ENCODE measurements around the gene TAT. TPM values are rescaled to one million over a fixed set of nuclear protein-coding genes. Genes with fewer than 3 reads are reported as not detected.

The TAT gene
- total RNA-seq, 1 experiment from 2014 or later = 0.13 TPM

GRCh38 chr16:71594000-71594646, 17.2 kb upstream of the TAT start:
- no peak for DNase-seq
- H3K36me3 ChIP-seq (ENCODE audit: low read depth) = no peaks in the 10 kb centered on the region
- ChIA-PET POLR2A (ENCODE audit: unreplicated experiment) (no interaction called here), CTCF (no interaction called here)
- intact Hi-C loops (cut with micrococcal nuclease; ENCODE audit: unreplicated experiment) = no loop called here
- H3K27ac ChIP-seq = no peak overlapping the region
- H3K4me2 ChIP-seq = no peak overlapping the region
- no peaks in the 10 kb centered on the region for H4K20me1 ChIP-seq (ENCODE audit: insufficient read depth)
- no peaks in the 10 kb centered on the region for H3F3A ChIP-seq (ENCODE audit: insufficient read depth, low read depth)
- no peak overlapping the region for H2AFZ ChIP-seq
- H3K9me3 ChIP-seq (ENCODE audit: insufficient read depth, low read depth) = no peaks in the 10 kb centered on the region
- no peak overlapping the region for H3K4me3 ChIP-seq
- H3K79me2 ChIP-seq (ENCODE audit: low read depth) = no peaks in the 10 kb centered on the region
- TF ChIP-seq, protein P1, sequence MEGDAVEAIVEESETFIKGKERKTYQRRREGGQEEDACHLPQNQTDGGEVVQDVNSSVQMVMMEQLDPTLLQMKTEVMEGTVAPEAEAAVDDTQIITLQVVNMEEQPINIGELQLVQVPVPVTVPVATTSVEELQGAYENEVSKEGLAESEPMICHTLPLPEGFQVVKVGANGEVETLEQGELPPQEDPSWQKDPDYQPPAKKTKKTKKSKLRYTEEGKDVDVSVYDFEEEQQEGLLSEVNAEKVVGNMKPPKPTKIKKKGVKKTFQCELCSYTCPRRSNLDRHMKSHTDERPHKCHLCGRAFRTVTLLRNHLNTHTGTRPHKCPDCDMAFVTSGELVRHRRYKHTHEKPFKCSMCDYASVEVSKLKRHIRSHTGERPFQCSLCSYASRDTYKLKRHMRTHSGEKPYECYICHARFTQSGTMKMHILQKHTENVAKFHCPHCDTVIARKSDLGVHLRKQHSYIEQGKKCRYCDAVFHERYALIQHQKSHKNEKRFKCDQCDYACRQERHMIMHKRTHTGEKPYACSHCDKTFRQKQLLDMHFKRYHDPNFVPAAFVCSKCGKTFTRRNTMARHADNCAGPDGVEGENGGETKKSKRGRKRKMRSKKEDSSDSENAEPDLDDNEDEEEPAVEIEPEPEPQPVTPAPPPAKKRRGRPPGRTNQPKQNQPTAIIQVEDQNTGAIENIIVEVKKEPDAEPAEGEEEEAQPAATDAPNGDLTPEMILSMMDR (conservative IDR thresholded peaks at IDR 0.05) = no peak
- TF ChIP-seq EZH2 (IDR thresholded peaks at IDR 0.05; ENCODE audit: low read depth) = no peak
- H3K27me3 ChIP-seq (ENCODE audit: insufficient read depth, low read depth) = peaks cover 15% of the 10 kb centered on the region; the same call in 1 of the 2 replicates
- H3K4me1 ChIP-seq (replicated peaks; ENCODE audit: insufficient read depth) = peaks cover 9% of the 10 kb centered on the region; the same call in 1 of the 2 replicates
- H3K9me2 ChIP-seq (ENCODE audit: insufficient read depth) = no peaks in the 10 kb centered on the region
- BruUV-seq (replicated peaks) = no TSS peak

DNA sequence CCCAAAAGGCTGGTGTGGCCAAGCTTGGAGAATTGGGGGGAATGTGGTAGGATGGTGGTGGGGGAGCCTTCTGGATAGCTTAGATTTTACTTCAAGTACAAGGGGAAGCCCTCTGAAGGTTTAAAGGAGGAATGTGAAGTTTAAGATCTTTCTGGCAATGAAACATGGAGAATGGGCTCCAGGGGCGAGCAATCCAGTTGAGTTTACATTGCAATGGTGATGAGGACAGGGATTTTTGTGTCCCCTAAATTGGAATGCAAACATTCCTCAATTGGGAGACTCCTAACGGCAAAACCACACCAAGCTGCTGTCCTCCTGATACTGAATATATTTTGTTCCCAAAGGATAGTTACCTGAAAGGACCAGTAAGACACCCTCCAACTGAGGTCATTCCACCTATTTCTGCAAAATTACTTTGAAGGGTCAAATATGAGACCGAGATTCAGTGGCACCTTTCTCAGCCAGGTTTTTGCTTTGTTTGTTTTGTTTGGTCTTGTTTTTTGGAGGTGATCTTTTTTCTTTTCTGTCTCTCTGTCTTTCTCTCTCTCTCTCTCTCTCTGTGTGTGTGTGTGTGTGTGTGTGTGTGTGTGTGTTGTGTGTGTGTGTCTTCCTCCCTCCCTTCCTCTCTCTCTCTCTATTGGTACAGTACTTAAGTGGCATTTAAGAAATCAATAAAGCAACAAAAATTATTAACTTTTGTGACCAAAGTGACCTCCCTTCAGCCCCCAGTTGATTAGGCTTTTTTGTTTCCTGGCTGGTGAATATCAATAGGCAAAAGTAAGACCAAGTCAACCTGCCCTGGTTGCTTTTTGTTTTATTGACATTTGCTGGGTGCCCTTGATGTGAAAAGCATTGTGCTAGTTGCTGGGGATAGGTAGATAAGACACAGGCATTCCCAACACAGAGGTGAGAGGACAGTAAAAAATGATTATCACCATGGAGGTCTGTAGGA, 16.4 kb upstream of the TAT start:
- Histone ChIP-seq H4K20me1 (ENCODE audit: insufficient read depth) (no peaks in the 10 kb centered on the region), H2AFZ (no peak overlapping the region), H3K27ac (no peak overlapping the region), H3K79me2 (ENCODE audit: low read depth) (no peaks in the 10 kb centered on the region), H3K4me3 (no peak overlapping the region), H3K4me2 (no peak overlapping the region), H3K4me1 (replicated peaks; ENCODE audit: insufficient read depth) (peaks cover 6% of the 10 kb centered on the region; the same call in 1 of the 2 replicates), H3K36me3 (ENCODE audit: low read depth) (no peaks in the 10 kb centered on the region), H3K9me2 (ENCODE audit: insufficient read depth) (no peaks in the 10 kb centered on the region), H3K9me3 (ENCODE audit: insufficient read depth, low read depth) (no peaks in the 10 kb centered on the region), H3F3A (ENCODE audit: insufficient read depth, low read depth) (no peaks in the 10 kb centered on the region), H3K27me3 (ENCODE audit: insufficient read depth, low read depth) (peaks cover 15% of the 10 kb centered on the region; the same call in 1 of the 2 replicates)
- no peak for DNase-seq
- BruUV-seq (replicated peaks) = no TSS peak
- TF ChIP-seq, protein P1 (conservative IDR thresholded peaks at IDR 0.05) = no peak
- no peak for TF ChIP-seq EZH2 (IDR thresholded peaks at IDR 0.05; ENCODE audit: low read depth)
- ChIA-PET POLR2A (ENCODE audit: unreplicated experiment) (interaction anchor here (0.5 to 0.6 kb wide), 2 partner anchors 29 to 280 kb away, joined by 3 to 8 read pairs; no protein-coding TSS in a partner anchor), CTCF (no interaction called here)
- intact Hi-C loops (cut with micrococcal nuclease; ENCODE audit: unreplicated experiment) = no loop called here

DNA sequence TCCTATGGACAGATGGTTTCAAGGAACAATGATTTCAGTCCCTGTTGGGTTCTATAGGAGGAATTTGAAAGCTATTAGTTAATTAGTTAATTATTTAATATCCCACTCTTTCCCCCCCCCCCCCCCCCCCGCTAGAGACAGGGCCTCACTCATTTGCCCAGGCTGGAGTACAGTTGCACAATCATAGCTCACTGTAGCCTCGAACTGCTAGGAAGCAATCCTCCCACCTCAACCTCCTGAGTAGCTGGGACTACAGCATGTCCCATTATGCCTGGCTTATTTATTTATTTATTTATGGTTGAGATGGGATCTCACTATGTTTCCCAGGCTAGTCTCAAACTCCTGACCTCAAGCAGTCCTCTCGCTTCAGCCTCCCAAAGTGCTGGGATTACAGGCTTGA, 15.0 kb upstream of the TAT start:
- Histone ChIP-seq H3K27me3 (ENCODE audit: insufficient read depth, low read depth) (peaks cover 27% of the 10 kb centered on the region; the same call in 1 of the 2 replicates), H4K20me1 (ENCODE audit: insufficient read depth) (no peaks in the 10 kb centered on the region), H3K27ac (no peak overlapping the region), H3F3A (ENCODE audit: insufficient read depth, low read depth) (no peaks in the 10 kb centered on the region), H3K4me3 (no peak overlapping the region), H3K4me2 (no peak overlapping the region), H3K9me2 (ENCODE audit: insufficient read depth) (no peaks in the 10 kb centered on the region), H3K36me3 (ENCODE audit: low read depth) (no peaks in the 10 kb centered on the region), H2AFZ (no peak overlapping the region), H3K79me2 (ENCODE audit: low read depth) (no peaks in the 10 kb centered on the region), H3K9me3 (ENCODE audit: insufficient read depth, low read depth) (no peaks in the 10 kb centered on the region; the same call in 1 of the 2 replicates), H3K4me1 (replicated peaks; ENCODE audit: insufficient read depth) (no peaks in the 10 kb centered on the region)
- ChIA-PET CTCF (no interaction called here), POLR2A (ENCODE audit: unreplicated experiment) (no interaction called here)
- TF ChIP-seq, protein P1 (conservative IDR thresholded peaks at IDR 0.05) = no peak
- no peak for TF ChIP-seq EZH2 (IDR thresholded peaks at IDR 0.05; ENCODE audit: low read depth)
- intact Hi-C loops (cut with micrococcal nuclease; ENCODE audit: unreplicated experiment) = no loop called here
- DNase-seq = no peak
- no TSS peak for BruUV-seq (replicated peaks)

Measured in PC-9 (cell line).